DOHH2 (cell line): ENCODE data around the gene DELE1.

Source experiments
- H3F3A ChIP-seq: fragments of 200-600 bp; sonication (generic), shearing (Covaris generic); 2 replicates; pipeline ENCODE4 v1.6.0; 2016; ENCODE audit warnings: antibody characterized with exemption, mild to moderate bottlenecking; ENCODE audit not compliant: control insufficient read depth, insufficient read depth
- H3K27ac ChIP-seq: fragments of 200-600 bp; sonication (generic); 2 replicates; pipeline ENCODE4 v1.5.1; 2014; ENCODE audit warnings: low read depth, mild to moderate bottlenecking, low read length, moderate library complexity
- H3K27me3 ChIP-seq: fragments of 200-600 bp; sonication (generic); 2 replicates; pipeline ENCODE4 v1.6.1; 2014; ENCODE audit warnings: mild to moderate bottlenecking, low read length, mixed read lengths; ENCODE audit not compliant: control insufficient read depth
- H3K36me3 ChIP-seq: fragments of 200-600 bp; sonication (generic); 2 replicates; pipeline ENCODE4 v1.6.1; 2014; ENCODE audit warnings: mild to moderate bottlenecking, low read length, moderate library complexity, mixed read lengths; ENCODE audit not compliant: control insufficient read depth
- H3K4me1 ChIP-seq: fragments of 200-600 bp; sonication (generic); 2 replicates; pipeline ENCODE4 v1.6.1; 2014; ENCODE audit warnings: mild to moderate bottlenecking, low read length, mixed read lengths; ENCODE audit not compliant: control insufficient read depth
- H3K4me2 ChIP-seq: fragments of 200-600 bp; sonication (generic); 2 replicates; pipeline ENCODE4 v1.6.0; 2014; ENCODE audit warnings: mild to moderate bottlenecking, low read length, moderate library complexity
- H3K4me3 ChIP-seq: fragments of 200-600 bp; sonication (generic); 2 replicates; pipeline ENCODE4 v1.5.1; 2014; ENCODE audit warnings: mild to moderate bottlenecking, low read length, mixed read lengths
- H3K79me2 ChIP-seq: fragments of 200-600 bp; sonication (generic); 2 replicates; pipeline ENCODE4 v1.6.1; 2014; ENCODE audit warnings: mild to moderate bottlenecking, low read length, mixed read lengths; ENCODE audit not compliant: control insufficient read depth
- H3K9me2 ChIP-seq: fragments of 200-600 bp; sonication (generic); replicated peaks from 2 replicates; pipeline ENCODE4 v1.6.1; 2014; ENCODE audit warnings: mild to moderate bottlenecking, low read length, mixed read lengths; ENCODE audit not compliant: control insufficient read depth
- H3K9me3 ChIP-seq: fragments of 200-600 bp; sonication (generic); 2 replicates; pipeline ENCODE4 v1.6.1; 2014; ENCODE audit warnings: antibody characterized with exemption, low read length, mixed read lengths; ENCODE audit not compliant: control insufficient read depth, insufficient read depth
- H4K20me1 ChIP-seq: fragments of 200-600 bp; sonication (generic); 2 replicates; pipeline ENCODE4 v1.6.0; 2014; ENCODE audit warnings: low read depth, mild to moderate bottlenecking, antibody characterized with exemption, low read length, moderate library complexity; ENCODE audit not compliant: control insufficient read depth, insufficient read depth
- EZH2phosphoT487 ChIP-seq: fragments of 200-600 bp; sonication (generic); IDR thresholded peaks from 2 replicates; pipeline ENCODE4 v1.6.1; 2017; ENCODE audit warnings: borderline replicate concordance, mild to moderate bottlenecking, antibody characterized with exemption, low read length, moderate library complexity, mixed read lengths
- TF ChIP-seq, protein P1 (sequence below): fragments of 200-600 bp; sonication (generic); IDR thresholded peaks from one replicate; pipeline ENCODE4 v1.5.1; 2014; ENCODE audit warnings: antibody characterized with exemption, mild to moderate bottlenecking, low read depth, low read length; ENCODE audit not compliant: poor library complexity, severe bottlenecking

The DELE1 gene

DNA sequence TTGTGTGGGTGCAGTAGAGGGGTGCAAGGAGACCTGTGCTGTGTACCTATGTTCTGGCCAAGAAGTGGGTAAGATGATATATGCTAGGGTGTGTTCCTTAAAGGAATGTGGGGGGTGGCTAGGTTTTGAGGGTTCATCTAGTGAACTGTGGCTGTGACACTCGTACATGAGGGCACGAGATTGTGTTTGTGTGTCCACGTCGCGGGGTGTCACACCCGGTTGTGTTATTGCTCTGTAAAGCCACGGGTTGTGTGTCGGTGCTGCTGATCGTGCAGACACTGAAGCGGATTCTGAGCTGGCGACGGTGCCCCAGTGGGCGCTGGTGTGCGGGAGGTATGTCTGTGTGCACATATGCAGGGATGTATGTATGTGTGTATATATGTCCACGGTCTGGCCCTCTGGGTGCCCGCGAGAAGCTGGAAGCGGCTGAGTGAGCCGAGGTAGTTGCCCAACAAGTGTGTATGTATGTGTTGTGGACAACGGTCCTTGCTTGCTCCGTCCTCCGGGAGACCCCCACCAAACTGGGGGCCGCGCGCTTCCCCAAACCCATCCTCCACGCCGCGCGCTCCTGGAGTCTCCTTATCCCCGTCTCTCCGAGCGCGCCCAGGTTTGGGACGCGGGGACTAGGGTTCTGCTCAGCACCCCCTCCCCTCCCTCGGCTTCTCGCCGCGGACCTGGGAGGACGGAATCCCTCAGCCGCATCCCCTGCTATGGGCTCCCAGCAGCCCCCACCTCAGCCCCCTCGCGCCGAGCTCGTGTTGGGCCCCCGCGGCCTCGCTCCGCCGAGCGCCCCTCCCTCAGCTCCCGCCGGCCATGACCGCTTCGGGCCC, 46.1 kb upstream of the DELE1 start:
- no peaks in the 10 kb centered on the region for H3K36me3 ChIP-seq
- H3K27me3 ChIP-seq = peaks cover 88% of the 10 kb centered on the region
- no peaks in the 10 kb centered on the region for H3K79me2 ChIP-seq
- H3K9me2 ChIP-seq = no peaks in the 10 kb centered on the region
- no peaks in the 10 kb centered on the region for H4K20me1 ChIP-seq
- H3K9me3 ChIP-seq = no peaks in the 10 kb centered on the region
- no peak overlapping the region for H3K4me3 ChIP-seq
- no peaks in the 10 kb centered on the region for H3F3A ChIP-seq
- TF ChIP-seq EZH2phosphoT487 = peak; percentile 99
- TF ChIP-seq, protein P1, sequence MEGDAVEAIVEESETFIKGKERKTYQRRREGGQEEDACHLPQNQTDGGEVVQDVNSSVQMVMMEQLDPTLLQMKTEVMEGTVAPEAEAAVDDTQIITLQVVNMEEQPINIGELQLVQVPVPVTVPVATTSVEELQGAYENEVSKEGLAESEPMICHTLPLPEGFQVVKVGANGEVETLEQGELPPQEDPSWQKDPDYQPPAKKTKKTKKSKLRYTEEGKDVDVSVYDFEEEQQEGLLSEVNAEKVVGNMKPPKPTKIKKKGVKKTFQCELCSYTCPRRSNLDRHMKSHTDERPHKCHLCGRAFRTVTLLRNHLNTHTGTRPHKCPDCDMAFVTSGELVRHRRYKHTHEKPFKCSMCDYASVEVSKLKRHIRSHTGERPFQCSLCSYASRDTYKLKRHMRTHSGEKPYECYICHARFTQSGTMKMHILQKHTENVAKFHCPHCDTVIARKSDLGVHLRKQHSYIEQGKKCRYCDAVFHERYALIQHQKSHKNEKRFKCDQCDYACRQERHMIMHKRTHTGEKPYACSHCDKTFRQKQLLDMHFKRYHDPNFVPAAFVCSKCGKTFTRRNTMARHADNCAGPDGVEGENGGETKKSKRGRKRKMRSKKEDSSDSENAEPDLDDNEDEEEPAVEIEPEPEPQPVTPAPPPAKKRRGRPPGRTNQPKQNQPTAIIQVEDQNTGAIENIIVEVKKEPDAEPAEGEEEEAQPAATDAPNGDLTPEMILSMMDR = no peak
- H3K27ac ChIP-seq = no peak overlapping the region
- no peak overlapping the region for H3K4me2 ChIP-seq
- peaks cover 18% of the 10 kb centered on the region for H3K4me1 ChIP-seq

DNA sequence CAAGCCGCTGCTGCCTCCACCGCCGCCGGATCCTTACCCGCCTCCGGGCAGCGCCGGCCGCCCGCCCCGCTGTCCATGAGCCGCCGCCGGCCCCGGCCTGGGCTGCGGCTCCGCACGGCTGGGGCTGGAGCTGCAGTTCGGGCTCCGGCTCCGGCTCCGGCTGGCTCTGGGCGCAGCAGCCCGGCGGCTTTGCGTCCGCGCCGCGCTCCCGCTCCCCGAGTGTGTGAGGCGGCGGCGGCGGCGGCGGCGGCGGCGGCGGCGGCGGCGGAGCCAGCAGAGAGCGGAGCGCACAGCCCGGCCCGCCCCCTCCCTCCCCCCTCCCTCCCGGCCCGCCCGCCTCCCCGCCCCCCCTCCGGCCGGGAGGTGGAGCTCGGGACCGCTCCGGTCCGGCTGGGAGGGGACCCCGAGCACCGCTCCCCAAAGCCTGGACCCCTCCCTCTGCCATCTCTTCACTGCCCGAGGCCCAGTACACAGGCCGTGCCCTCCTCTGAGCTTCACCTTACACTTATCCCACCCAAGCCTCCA, 45.4 kb upstream of the DELE1 start, which contains the start of gene PCDH1:
PCDH1 (minus strand) TSS at position 225 of the 525 bp plus-strand sequence; CDS start at position 77, 148 bp downstream.
- Histone ChIP-seq H3K4me3 (peak within 1 kb of the TSS; percentile 42), H3K9me2 (no peaks in the 10 kb centered on the region), H3K36me3 (no peaks in the 10 kb centered on the region), H3K9me3 (no peaks in the 10 kb centered on the region), H3K27ac (no peak within 1 kb of the TSS), H4K20me1 (no peaks in the 10 kb centered on the region), H3K4me1 (peaks cover 18% of the 10 kb centered on the region), H3F3A (no peaks in the 10 kb centered on the region), H3K4me2 (peak within 1 kb of the TSS; percentile 64), H3K79me2 (no peaks in the 10 kb centered on the region), H3K27me3 (peaks cover 88% of the 10 kb centered on the region)
- no peak for TF ChIP-seq EZH2phosphoT487
- TF ChIP-seq, protein P1 = no peak

DNA sequence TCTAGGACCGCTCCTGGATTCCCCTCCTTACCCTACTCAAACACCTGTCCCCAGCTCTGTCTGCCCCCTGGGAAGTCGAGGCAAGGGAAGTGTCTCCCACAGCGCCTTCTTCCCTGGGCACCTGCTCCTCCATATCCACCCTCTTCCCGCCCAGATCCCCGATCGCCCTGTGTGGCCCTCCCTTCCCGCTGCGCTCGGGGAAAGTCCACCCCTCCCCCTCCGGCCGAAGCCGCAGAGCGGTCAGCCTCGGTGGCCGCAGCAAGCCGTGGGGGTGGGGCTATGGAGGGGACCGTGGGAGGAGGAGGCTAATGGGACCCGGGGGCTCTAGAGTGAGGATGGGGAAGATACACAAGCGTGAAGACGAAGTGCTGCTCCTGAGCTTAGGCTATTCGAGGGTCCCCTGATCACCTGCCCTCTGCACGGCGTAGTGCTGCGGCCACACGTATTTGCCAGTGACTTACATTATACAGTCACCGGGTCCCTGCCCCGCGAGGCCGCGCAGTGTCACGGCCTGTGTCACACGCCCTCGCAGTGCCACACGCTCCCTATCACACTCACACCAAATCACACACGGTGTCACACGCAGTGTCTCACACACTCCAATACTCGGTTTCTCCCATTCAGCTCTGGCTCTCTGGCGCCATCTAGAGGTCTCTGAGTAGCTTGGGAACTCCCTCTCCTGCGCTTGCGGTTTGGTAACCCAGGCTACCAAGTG, 44.8 kb upstream of the DELE1 start:
- Histone ChIP-seq H3F3A (no peaks in the 10 kb centered on the region), H3K4me1 (peaks cover 18% of the 10 kb centered on the region), H3K27ac (no peak overlapping the region), H3K27me3 (peaks cover 85% of the 10 kb centered on the region), H3K9me3 (no peaks in the 10 kb centered on the region), H3K36me3 (no peaks in the 10 kb centered on the region), H3K4me2 (peak overlapping the region; percentile 64), H3K79me2 (no peaks in the 10 kb centered on the region), H4K20me1 (no peaks in the 10 kb centered on the region), H3K9me2 (no peaks in the 10 kb centered on the region), H3K4me3 (peak overlapping the region; percentile 42)
- TF ChIP-seq, protein P1 = peak; percentile 99
- TF ChIP-seq EZH2phosphoT487 = peak; percentile 98
